Measurements from ENCODE around the gene BCL2.

- TF ChIP-seq EZH2 (IDR thresholded peaks at IDR 0.05; ENCODE audit: borderline replicate concordance, low read depth, low read length, severe bottlenecking) (no peak), CTCF (IDR thresholded peaks at IDR 0.05; ENCODE audit: borderline replicate concordance, extremely low read depth, low read length, poor library complexity, severe bottlenecking) (no peak)
These were observed 178.4 kb downstream of the BCL2 start for GRCh38 chr18:63140997-63141777.
